ENCODE results near the gene FOXS1. TPM values are rescaled to one million over a fixed set of nuclear protein-coding genes. Genes with fewer than 3 reads are reported as not detected.

The FOXS1 gene
- polyA plus RNA-seq, 1 donor: 5.9 TPM

GRCh38 chr20:31797364-31797763, 48.0 kb downstream of the FOXS1 start:
- DNase-seq (ENCODE audit: low read depth): no peak

Other genes with a start within 250 kb of the FOXS1 start
- gene ID1, start 240.3 kb downstream of the FOXS1 start, polyA plus RNA-seq (ENCODE audit: insufficient read length): 16.6 TPM
- gene COX4I2, start 207.7 kb downstream of the FOXS1 start, polyA plus RNA-seq (ENCODE audit: insufficient read length): 7.0 TPM
- gene BCL2L1, start 122.7 kb downstream of the FOXS1 start, polyA plus RNA-seq (ENCODE audit: insufficient read length): 29.8 TPM
- gene TPX2, start 106.3 kb downstream of the FOXS1 start, polyA plus RNA-seq (ENCODE audit: insufficient read length): 21.5 TPM
- 60.0 TPM for gene MYLK2, start 26.2 kb downstream of the FOXS1 start, polyA plus RNA-seq (ENCODE audit: insufficient read length)
- gene DUSP15, start 24.9 kb upstream of the FOXS1 start, polyA plus RNA-seq (ENCODE audit: insufficient read length): 1.7 TPM
- gene TTLL9, start 25.0 kb upstream of the FOXS1 start, polyA plus RNA-seq (ENCODE audit: insufficient read length): 0.29 TPM
- gene PDRG1, start 106.4 kb upstream of the FOXS1 start, polyA plus RNA-seq (ENCODE audit: insufficient read length): 16.8 TPM
- 0.04 TPM for gene XKR7, start 122.5 kb upstream of the FOXS1 start, polyA plus RNA-seq (ENCODE audit: insufficient read length)
- gene CCM2L, start 164.8 kb upstream of the FOXS1 start, polyA plus RNA-seq (ENCODE audit: insufficient read length): 5.4 TPM
- 3.5 TPM for gene HCK, start 206.6 kb upstream of the FOXS1 start, polyA plus RNA-seq (ENCODE audit: insufficient read length)

All from forelimb muscle (tissue), 1 donor.